Stimulated activated CD8-positive, alpha-beta memory T cell treated with anti-CD3 and anti-CD28 coated beads, Interleukin-7, amount 100 ng/mL, for 4 hours (primary cell): ENCODE measurements around the gene REEP6.
"Not testable (repeated sequence)": the region's sequence is repeated elsewhere in the genome, so short reads cannot be mapped to it uniquely, and the experiment has no call there.

ENCODE experiments used
- DNase-seq, 2 donors: peaks; one replicate each; pipeline ENCODE4 v3.0.0-alpha.2; 2020; ENCODE audit warnings: low read depth in 2 of 2

REEP6 gene

GRCh38 chr19:1490311-1491113, 469 bp upstream of the REEP6 start, which contains the start of gene PCSK4:
Gene PCSK4 (minus strand): TSS chr19:1490350. CDS start chr19:1490346, 4 bp downstream.
- DNase-seq = peak; percentile 94 to 98

GRCh38 chr19:1491849-1492170, 829 bp downstream of the REEP6 start:
- no peak for DNase-seq

- DNase-seq = no peak
Observed at GRCh38 chr19:1492474-1493006, 1.6 kb downstream of the REEP6 start.

GRCh38 chr19:1494115-1494815, 3.3 kb downstream of the REEP6 start:
- DNase-seq = no peak

- DNase-seq = no peak
Observed at GRCh38 chr19:1495051-1495798, 4.2 kb downstream of the REEP6 start.

- no peak for DNase-seq
Observed at GRCh38 chr19:1495799-1496713, 5.1 kb downstream of the REEP6 start.

GRCh38 chr19:1496714-1497577, 6.0 kb downstream of the REEP6 start:
- no peak for DNase-seq

DNA sequence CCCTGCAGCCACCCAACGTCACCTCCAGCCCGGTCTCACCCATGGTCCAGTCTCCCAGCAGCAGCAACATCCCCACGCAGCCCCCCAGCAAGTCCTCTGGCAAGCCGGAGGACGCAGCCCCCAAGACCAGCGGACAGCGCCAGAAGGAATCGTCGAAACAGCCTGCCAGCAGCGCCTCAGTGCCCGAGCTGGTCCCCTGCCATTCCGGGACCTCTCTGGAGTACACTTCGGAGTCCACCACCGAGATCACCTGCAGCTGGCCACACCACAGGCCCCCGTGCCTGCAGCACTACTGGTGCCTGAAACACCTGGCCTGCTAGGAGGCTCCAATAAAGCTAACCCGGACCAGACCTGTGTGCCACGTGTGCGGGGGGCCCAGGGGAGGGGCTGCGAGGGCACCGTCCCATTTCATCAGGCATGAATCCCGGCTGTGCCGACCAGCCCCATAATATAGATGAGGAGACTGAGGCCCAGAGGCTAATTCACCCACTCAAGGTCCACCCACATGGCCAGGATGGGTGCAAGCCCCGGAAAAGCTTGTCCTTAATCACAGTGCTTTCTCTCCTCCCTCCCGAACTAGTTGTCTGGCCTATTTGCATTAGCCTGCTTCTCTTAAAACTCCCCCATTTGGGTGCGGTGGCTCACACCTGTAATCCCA, 6.7 kb downstream of the REEP6 start:
- no peak for DNase-seq

GRCh38 chr19:1499231-1499630, 8.2 kb downstream of the REEP6 start:
- not testable (repeated sequence) for DNase-seq

DNA sequence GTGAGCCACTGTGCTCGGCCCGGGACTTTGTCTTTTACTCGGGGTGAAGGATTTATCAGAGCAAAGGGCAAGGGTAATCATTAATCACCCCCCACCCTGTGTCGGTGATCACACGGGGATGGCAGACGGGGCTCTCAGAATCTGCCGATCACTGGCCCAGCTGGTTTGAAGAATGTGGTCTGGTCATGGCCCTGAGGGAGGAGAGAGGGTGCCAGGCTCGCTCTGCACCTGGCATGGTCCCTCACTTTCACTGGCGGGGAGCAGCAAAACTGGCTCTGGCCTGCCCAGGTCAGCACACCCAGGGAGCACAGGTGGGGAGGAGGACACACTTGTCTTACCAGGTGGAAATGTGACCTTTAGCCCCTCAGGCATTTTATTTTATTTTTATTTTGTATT, 10.2 kb downstream of the REEP6 start:
- no peak for DNase-seq

DNA sequence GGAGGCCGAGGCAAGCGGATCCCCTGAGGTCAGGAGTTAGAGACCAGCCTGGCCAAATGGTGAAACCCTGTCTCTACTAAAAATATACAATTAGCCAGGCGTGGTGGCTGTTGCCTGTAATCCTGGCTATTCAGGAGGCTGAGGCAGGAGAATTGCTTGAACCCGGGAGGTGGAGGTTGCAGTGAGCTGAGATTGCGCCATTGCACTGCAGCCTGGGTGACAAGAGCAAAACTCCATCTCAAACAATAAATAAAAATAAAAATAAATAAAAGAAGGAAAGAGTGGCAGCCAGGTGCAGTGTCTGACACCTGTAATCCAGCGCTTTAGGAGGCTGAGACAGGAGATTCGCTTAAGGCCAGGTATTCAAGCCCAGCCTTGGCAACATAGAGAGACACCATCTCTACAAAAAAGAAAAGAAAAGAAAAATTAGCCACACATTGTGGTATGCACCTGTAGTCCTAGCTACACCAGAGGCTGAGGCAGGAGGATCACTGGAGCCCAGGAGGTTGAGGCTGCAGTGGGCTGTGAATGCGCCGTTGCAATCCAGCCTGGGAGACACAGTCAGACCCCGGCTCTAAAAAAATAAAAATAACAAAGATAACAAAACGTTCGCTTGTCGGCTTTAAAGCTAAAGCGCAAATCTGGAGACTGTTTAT, 11.6 kb downstream of the REEP6 start:
- no peak for DNase-seq

DNA sequence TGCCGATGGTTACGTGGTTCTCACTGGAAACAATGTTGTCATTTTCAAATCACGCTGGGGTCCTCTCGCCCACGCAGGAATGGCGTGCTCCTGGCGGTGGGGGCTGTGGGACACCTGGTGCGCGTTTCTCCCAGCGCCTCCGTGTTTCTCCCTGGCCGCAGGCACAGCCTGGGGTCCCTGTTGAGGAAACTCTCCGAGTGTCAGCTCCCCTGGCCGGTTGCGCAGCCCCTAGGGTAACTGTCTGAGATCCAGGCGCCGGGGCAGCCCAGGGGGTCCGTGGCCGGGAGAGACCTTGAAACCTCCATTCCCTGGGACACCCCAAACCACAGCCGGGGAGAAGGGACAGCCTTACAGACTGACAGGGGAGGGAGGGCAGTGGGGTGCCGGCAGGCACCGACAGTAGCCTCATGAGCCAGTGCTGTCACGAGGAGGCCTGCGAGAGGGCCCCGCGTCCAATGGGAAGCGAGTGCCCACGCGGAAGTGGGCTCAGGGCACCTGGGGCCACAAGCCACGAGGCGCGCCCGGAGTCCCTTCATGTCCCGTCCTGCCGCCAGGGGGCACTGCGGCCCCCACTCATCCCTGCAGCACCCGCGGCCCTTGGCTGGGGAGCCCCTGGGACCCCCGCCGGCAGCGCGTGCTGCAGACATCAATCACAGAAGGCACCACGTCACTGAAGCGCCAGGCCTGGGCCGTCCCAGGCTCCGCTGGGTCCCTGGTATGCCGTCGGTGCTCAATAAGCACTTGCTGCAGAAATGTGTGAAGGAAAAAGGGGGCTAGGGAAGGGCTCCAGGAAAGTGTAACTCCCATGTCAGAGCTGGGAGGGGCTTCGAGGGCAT, 12.3 kb downstream of the REEP6 start:
- peak; percentile 34 to 45 for DNase-seq

DNA sequence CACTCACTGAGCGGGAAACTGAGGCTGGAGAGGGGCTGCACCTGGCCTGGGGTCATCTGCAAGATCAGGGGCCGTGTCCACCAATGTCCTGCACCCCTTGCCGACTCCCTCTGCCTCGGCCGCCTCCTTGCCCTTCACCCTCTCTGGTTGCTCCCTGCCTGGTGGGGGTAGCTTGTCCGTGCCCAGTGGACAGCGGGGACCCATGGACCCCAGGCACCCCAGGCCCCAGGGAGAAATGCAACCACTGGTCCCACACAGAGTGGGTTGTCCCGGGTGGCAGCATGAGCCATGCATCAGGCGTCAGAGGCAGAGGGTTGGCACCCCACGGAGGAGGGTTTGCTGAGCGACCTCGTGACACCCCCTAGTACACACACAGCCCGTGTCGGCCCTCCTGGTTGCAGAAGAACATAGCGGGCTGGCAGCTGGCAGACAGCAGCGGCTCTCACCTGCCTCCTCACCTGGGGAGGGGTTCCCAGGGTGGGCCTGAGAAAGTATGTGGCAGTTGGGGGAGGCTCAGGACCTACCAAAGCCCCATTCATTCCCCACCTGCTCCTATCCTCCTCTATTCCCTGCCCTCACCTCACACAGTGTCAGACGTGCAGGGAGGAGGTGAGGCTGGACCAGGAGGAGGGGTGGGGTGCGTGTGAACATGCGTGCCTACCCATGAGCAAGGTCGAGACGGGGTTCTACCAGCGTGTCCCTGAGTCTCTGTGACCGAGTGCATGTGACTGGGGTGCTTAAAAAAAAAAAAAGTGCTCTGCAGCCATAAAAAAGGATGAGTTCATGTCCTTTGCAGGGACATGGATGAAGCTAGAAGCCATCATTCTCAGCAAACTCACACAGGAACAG, 13.2 kb downstream of the REEP6 start:
- DNase-seq = no peak

DNA sequence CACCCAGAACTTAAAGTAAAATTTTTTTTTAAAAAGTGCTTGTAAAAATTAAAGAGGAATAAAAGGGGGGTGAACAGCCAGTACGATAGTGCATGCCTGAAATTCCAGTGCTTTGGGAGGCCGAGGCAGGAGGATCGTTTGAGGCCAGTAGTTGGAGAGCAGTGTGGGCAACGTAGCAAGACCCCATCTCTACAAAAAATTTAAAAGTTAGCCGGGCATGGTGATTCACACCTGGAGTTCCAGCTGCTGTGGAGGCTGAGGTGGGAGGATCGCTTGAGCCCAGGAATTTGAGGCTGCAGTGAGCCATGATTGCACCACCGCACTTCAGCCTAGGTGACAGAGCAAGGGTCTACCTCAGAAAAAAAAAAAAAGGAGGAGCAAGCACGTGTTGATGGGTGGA, 14.0 kb downstream of the REEP6 start:
- DNase-seq = no peak

DNA sequence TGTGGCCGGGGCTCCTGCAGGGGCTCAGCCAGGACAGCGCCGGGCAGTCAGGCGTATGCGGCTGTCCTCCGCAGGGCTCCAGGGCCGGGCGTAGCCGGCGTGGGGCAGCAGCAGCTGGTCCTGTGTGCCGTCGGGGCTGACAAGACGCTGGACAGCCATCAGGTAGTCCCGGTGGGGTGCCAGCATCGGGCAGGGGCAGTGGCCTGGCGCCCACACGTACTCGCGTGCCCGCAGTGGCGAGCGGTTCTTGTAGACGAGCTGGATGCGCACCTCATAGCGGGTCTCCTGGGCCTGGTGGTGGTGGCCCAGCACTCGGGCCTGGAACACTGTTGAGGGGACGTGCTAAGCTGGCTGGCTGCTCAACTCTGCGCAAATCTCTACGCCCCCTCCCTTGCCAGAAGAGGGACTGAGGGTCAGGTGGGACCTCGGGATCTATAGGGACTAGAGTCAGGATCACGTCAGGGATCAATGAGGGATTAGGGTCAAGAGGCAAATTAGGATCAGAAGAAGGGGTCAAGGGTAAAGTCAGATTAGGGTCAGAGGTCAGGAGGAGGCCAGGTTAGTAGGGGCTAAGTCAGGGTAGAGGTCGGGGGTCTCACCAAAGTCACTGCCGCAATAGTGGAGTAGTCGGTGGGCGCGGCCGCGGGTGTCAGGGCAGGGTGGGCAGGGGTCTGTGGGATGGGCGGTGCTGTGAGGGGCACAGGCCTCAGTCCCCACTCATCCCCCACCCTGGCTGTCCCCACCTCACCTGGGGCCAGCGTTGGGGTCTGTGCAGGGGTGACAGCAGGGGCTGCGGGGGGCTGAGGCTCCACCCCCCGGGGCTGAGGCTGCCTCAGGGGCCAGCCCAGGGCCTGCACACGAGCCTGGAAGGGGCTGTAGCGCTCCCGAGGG, 15.3 kb downstream of the REEP6 start:
- no peak for DNase-seq

- no peak for DNase-seq
Observed at GRCh38 chr19:1507192-1507660, 16.2 kb downstream of the REEP6 start.
